OCI-M1 (cell line): ENCODE results near the gene ATP6V0A4.
"Not testable (repeated sequence)": the region's sequence is repeated elsewhere in the genome, so short reads cannot be mapped to it uniquely, and the experiment has no call there.

ENCODE experiments used
- DNase-seq: peaks from one replicate; lab custom pipeline; 2025; lab: John Stamatoyannopoulos, UW

Gene ATP6V0A4

GRCh38 chr7:138750901-138751464 is 47.0 kb downstream of the ATP6V0A4 start:
- DNase-seq, result no peak

- no peak for DNase-seq
Observed at GRCh38 chr7:138750473-138750872, 47.5 kb downstream of the ATP6V0A4 start.

- no peak for DNase-seq
Observed at GRCh38 chr7:138749960-138750359, 48.0 kb downstream of the ATP6V0A4 start.

- DNase-seq, result no peak
Observed at GRCh38 chr7:138748666-138749065, 49.3 kb downstream of the ATP6V0A4 start.

- no peak for DNase-seq
Observed at GRCh38 chr7:138746073-138746472, 51.9 kb downstream of the ATP6V0A4 start.

GRCh38 chr7:138745189-138745588 is 52.8 kb downstream of the ATP6V0A4 start:
- DNase-seq, result no peak

- DNase-seq, result no peak
Observed at GRCh38 chr7:138741453-138741735, 56.6 kb downstream of the ATP6V0A4 start.

- no peak for DNase-seq
Observed at GRCh38 chr7:138739859-138740258, 58.1 kb downstream of the ATP6V0A4 start.

GRCh38 chr7:138738551-138739335 is 59.3 kb downstream of the ATP6V0A4 start:
- peak; percentile 87 for DNase-seq

GRCh38 chr7:138738114-138738513 is 59.9 kb downstream of the ATP6V0A4 start:
- no peak for DNase-seq

- no peak for DNase-seq
Observed at GRCh38 chr7:138735399-138735798, 62.6 kb downstream of the ATP6V0A4 start.

- DNase-seq, result not testable (repeated sequence)
Observed at GRCh38 chr7:138731733-138732132, 66.3 kb downstream of the ATP6V0A4 start.

GRCh38 chr7:138729444-138729843 is 68.6 kb downstream of the ATP6V0A4 start:
- no peak for DNase-seq

GRCh38 chr7:138727336-138728099 is 70.5 kb downstream of the ATP6V0A4 start:
- no peak for DNase-seq

GRCh38 chr7:138726288-138726687 is 71.7 kb downstream of the ATP6V0A4 start:
- DNase-seq, result no peak

GRCh38 chr7:138720286-138720685 is 77.7 kb downstream of the ATP6V0A4 start:
- DNase-seq, result no peak

- DNase-seq, result no peak
Observed at GRCh38 chr7:138716889-138717288, 81.1 kb downstream of the ATP6V0A4 start.

- DNase-seq, result no peak
Observed at GRCh38 chr7:138713191-138713590, 84.8 kb downstream of the ATP6V0A4 start.

GRCh38 chr7:138712652-138713051 is 85.3 kb downstream of the ATP6V0A4 start:
- DNase-seq, result no peak

- no peak for DNase-seq
Observed at GRCh38 chr7:138710536-138711385, 87.2 kb downstream of the ATP6V0A4 start.

- DNase-seq, result no peak
Observed at GRCh38 chr7:138705167-138705566, 92.8 kb downstream of the ATP6V0A4 start.

- no peak for DNase-seq
Observed at GRCh38 chr7:138701537-138701923, 96.5 kb downstream of the ATP6V0A4 start.
